MCF 10A (cell line): ENCODE measurements around the gene DENND4C. TPM values are rescaled to one million over a fixed set of nuclear protein-coding genes. Genes with fewer than 3 reads are reported as not detected.

ENCODE experiments used
- BruUV-seq: library from RNA; stranded (reverse); fragments of 400-500 nt; replicated peaks from 2 replicates; lab custom pipeline; 2021; lab: Mats Ljungman, UMichigan
- CTCF ChIA-PET: fragments of 300-600 bp; sonication (Branson Sonifier 250); formaldehyde crosslinking; extraction: SDS; loops from one replicate; lab custom pipeline; 2021; ENCODE audit warnings: antibody characterized with exemption, inconsistent platforms; lab: Yijun Ruan, JAX
- POLR2A ChIA-PET: fragments of 300-600, 350-650 bp; sonication (Branson Sonifier 250); formaldehyde crosslinking; extraction: SDS; loops from one replicate; lab custom pipeline; 2020; ENCODE audit warnings: antibody characterized with exemption, inconsistent platforms; lab: Yijun Ruan, JAX
- DNase-seq: peaks from one replicate; pipeline ENCODE4 v3.0.0-alpha.2; 2018; ENCODE audit not compliant: unreplicated experiment
- H3K27ac Mint-ChIP-seq: one replicate; pipeline ENCODE4 v1.8.0; 2022; ENCODE audit warnings: mild to moderate bottlenecking, low read depth, mixed read lengths; ENCODE audit not compliant: unreplicated experiment
- H3K27me3 Mint-ChIP-seq: one replicate; pipeline ENCODE4 v1.8.0; 2022; ENCODE audit warnings: mixed read lengths; ENCODE audit not compliant: insufficient read depth, unreplicated experiment
- H3K36me3 Mint-ChIP-seq: one replicate; pipeline ENCODE4 v1.8.0; 2022; ENCODE audit warnings: mild to moderate bottlenecking, moderate library complexity, mixed read lengths; ENCODE audit not compliant: insufficient read depth, unreplicated experiment
- H3K4me1 Mint-ChIP-seq: one replicate; pipeline ENCODE4 v1.8.0; 2022; ENCODE audit warnings: mixed read lengths; ENCODE audit not compliant: insufficient read depth, unreplicated experiment
- H3K4me3 Mint-ChIP-seq: one replicate; pipeline ENCODE4 v1.8.0; 2022; ENCODE audit warnings: mild to moderate bottlenecking, moderate library complexity, mixed read lengths; ENCODE audit not compliant: unreplicated experiment
- H3K9me3 Mint-ChIP-seq: one replicate; pipeline ENCODE4 v1.8.0; 2022; ENCODE audit warnings: mixed read lengths; ENCODE audit not compliant: unreplicated experiment
- intact Hi-C: fragments of 100-400 bp; cut with micrococcal nuclease; formaldehyde crosslinking; loops from 2 replicates; pipeline ENCODE4 v1.14.1; 2022
- total RNA-seq: library from RNA; stranded (reverse); gene quantifications from 2 replicates; pipeline ENCODE4 v1.2.3, GENCODE V29; 2022
- TF ChIP-seq, protein P1 (sequence below): fragments of 200-600 bp; IDR thresholded peaks from one replicate; pipeline ENCODE4 v1.8.0; 2022; ENCODE audit warnings: antibody characterized with exemption, mild to moderate bottlenecking; ENCODE audit not compliant: unreplicated experiment

DENND4C gene
- total RNA-seq, 1 experiment from 2014 or later: 26.4 TPM

DNA sequence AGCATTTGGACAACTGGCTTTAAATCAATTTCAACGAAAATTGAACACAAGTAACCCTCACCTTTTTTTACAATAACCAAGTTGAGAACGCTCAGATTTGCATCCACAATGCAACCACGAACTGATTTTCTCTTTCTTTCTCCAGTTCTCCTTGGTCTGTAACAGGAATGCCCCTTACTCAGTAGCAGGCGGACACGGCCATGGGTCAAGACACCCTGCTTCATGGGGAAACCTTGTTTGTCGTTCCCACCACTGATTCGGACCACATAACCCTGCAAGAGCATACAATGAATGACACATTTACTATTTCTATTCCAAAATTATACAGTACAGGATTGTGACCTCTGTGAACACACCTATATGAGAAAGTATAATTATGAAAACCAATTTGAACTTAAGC lies 148.2 kb downstream of the DENND4C start:
- TF ChIP-seq, protein P1, sequence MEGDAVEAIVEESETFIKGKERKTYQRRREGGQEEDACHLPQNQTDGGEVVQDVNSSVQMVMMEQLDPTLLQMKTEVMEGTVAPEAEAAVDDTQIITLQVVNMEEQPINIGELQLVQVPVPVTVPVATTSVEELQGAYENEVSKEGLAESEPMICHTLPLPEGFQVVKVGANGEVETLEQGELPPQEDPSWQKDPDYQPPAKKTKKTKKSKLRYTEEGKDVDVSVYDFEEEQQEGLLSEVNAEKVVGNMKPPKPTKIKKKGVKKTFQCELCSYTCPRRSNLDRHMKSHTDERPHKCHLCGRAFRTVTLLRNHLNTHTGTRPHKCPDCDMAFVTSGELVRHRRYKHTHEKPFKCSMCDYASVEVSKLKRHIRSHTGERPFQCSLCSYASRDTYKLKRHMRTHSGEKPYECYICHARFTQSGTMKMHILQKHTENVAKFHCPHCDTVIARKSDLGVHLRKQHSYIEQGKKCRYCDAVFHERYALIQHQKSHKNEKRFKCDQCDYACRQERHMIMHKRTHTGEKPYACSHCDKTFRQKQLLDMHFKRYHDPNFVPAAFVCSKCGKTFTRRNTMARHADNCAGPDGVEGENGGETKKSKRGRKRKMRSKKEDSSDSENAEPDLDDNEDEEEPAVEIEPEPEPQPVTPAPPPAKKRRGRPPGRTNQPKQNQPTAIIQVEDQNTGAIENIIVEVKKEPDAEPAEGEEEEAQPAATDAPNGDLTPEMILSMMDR: no peak
- H3K4me1 Mint-ChIP-seq: peaks cover 22% of the 10 kb centered on the region
- ChIA-PET POLR2A (interaction anchor here (0.7 to 6.1 kb wide), 6 partner anchors 31 to 1306 kb away, joined by 3 to 62 read pairs (median 17); partner anchors contain the start of genes ACER2, DENND4C, FOCAD and HAUS6), CTCF (interaction anchor here (0.8 to 1.1 kb wide), 2 partner anchors 329 to 706 kb away, joined by 3 read pairs; partner anchors contain the start of gene RRAGA)
- H3K4me3 Mint-ChIP-seq: peak overlapping the region; percentile 97
- no peaks in the 10 kb centered on the region for H3K27me3 Mint-ChIP-seq
- no peaks in the 10 kb centered on the region for H3K9me3 Mint-ChIP-seq
- BruUV-seq: no TSS peak
- H3K27ac Mint-ChIP-seq: peak overlapping the region; percentile 100
- DNase-seq: no peak
- H3K36me3 Mint-ChIP-seq: peaks cover 78% of the 10 kb centered on the region
- intact Hi-C loops: loop anchor here (2.0 to 10.0 kb wide), 3 partner anchors 148 to 334 kb away; partner anchors contain the start of genes DENND4C and RRAGA

DNA sequence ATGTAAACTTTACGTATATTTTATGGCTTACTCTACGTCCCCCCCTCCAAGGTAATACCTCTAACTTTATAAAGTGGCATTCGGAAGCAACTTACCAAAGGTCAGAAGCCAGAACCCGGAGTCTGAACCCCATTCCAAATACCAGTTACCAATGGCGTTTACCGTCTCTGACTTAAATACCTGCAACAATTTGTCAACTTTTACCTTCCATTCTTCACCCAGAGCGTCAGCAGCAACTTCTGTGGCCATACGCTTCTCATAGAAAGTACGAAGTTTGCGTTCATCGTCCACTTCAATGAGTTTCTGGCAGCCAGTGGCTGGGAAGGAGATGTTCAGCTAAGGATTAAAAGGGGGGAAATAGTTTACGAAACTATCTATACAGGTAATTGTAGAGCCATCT lies 148.8 kb downstream of the DENND4C start:
- no peak for DNase-seq
- ChIA-PET CTCF (interaction anchor here (1.1 kb wide), 1 partner anchor 330 kb away, joined by 3 read pairs; the partner anchor contains the start of gene RRAGA), POLR2A (interaction anchor here (0.9 to 6.1 kb wide), 17 partner anchors 8 to 1305 kb away, joined by 3 to 62 read pairs (median 7); partner anchors contain the start of genes ACER2, DENND4C, FOCAD and HAUS6)
- Mint-ChIP-seq H3K4me3 (peak overlapping the region; percentile 97), H3K9me3 (no peaks in the 10 kb centered on the region), H3K27ac (peak overlapping the region; percentile 100), H3K27me3 (no peaks in the 10 kb centered on the region), H3K36me3 (peaks cover 72% of the 10 kb centered on the region), H3K4me1 (peaks cover 22% of the 10 kb centered on the region)
- intact Hi-C loops: loop anchor here (2.0 to 10.0 kb wide), 3 partner anchors 148 to 334 kb away; partner anchors contain the start of genes DENND4C and RRAGA
- TF ChIP-seq, protein P1: no peak
- BruUV-seq: no TSS peak

DNA sequence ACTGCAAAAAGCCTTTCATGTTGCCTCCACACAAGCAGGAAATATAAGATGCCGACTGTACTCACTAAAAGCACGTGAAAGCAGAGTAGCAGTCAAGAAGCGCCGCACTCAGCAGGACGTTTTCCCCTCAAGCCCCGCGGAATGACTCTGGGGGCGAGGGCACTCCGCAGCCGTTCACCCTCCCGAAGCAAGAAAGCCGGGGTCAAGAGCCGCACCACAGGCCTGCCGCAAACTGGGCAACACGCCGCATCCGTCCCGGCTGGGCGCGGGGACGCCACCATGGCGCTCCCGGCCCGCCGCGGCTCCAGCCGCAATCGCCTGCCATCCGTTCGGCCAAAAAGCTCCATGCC lies 149.2 kb downstream of the DENND4C start:
- POLR2A ChIA-PET: interaction anchor here (0.7 to 6.1 kb wide), 25 partner anchors 9 to 1305 kb away, joined by 3 to 62 read pairs (median 5); partner anchors contain the start of genes ACER2, DENND4C, FOCAD and HAUS6
- BruUV-seq: TSS peak; percentile 41
- Mint-ChIP-seq H3K4me1 (peaks cover 22% of the 10 kb centered on the region), H3K36me3 (peaks cover 68% of the 10 kb centered on the region), H3K9me3 (no peaks in the 10 kb centered on the region), H3K27me3 (no peaks in the 10 kb centered on the region), H3K27ac (peak overlapping the region; percentile 100), H3K4me3 (peak overlapping the region; percentile 97)
- no peak for DNase-seq
- intact Hi-C loops: loop anchor here (1.0 to 10.0 kb wide), 5 partner anchors 30 to 335 kb away; partner anchors contain the start of genes ACER2, DENND4C and RRAGA
- TF ChIP-seq, protein P1: no peak
- CTCF ChIA-PET: no interaction called here

DNA sequence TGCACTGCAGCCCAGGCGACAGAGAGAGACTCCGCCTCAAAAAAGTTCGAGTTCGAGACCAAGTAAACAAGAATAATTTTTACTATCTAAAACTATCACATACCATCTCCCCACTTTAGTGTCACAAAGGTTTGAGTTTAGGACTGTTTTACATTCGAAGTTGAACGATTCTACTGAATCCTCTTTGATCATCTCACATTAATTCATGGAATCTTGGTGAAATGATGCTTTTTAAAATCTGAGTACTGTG lies 150.3 kb downstream of the DENND4C start:
- peaks cover 57% of the 10 kb centered on the region for H3K36me3 Mint-ChIP-seq
- CTCF ChIA-PET: no interaction called here
- intact Hi-C loops: loop anchor here (1.0 kb wide), 2 partner anchors 29 to 77 kb away; partner anchors contain the start of gene ACER2

More for the DNA sequence above, 150.3 kb downstream of the DENND4C start:
- TF ChIP-seq, protein P1: no peak
- no peaks in the 10 kb centered on the region for H3K27me3 Mint-ChIP-seq
- no peak for DNase-seq
- H3K4me1 Mint-ChIP-seq: peaks cover 22% of the 10 kb centered on the region
- H3K27ac Mint-ChIP-seq: peak overlapping the region; percentile 100
- POLR2A ChIA-PET: interaction anchor here (0.6 to 6.1 kb wide), 14 partner anchors 10 to 939 kb away, joined by 3 to 62 read pairs (median 7); partner anchors contain the start of genes ACER2, DENND4C, HAUS6 and RRAGA
- H3K4me3 Mint-ChIP-seq: peak overlapping the region; percentile 97
- BruUV-seq: no TSS peak
- H3K9me3 Mint-ChIP-seq: no peaks in the 10 kb centered on the region
